C4-2B (cell line): Measurements from ENCODE around the gene UNC79.
"Not testable (repeated sequence)": the region's sequence is repeated elsewhere in the genome, so short reads cannot be mapped to it uniquely, and the experiment has no call there.

Experiments used
- H3K27ac ChIP-seq: fragments of 450-650 bp; 2 replicates; pipeline ENCODE4 v1.5.1; 2017
- ZFX ChIP-seq: fragments of 450-650 bp; IDR thresholded peaks from 2 replicates; pipeline ENCODE4 v1.6.1; 2017
- TF ChIP-seq, protein P1 (sequence below): fragments of 450-650 bp; conservative IDR thresholded peaks from 2 replicates; pipeline ENCODE4 v1.5.1; 2017; ENCODE audit warnings: mild to moderate bottlenecking

The UNC79 gene

DNA sequence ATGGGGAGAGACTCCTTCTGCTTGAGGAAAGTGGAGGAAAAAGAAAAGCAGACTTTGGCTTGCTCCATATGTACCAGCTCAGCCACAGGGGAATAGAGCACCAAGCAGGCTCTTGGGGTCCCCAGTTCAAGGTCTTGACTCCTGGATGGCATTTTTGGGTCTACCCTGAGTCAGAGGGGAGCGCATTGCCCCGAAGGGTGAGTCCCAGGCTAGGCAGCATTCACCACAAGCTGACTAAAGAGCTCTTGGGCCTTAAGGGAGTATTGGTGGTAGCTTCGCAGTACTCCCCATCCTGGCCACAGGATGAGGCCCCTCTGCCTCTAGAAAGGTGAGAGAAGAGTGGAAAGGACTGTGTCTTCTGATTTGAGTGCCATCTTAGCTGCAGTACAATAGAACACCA lies 19.8 kb upstream of the UNC79 start:
- H3K27ac ChIP-seq: no peak overlapping the region
- TF ChIP-seq ZFX: no peak

DNA sequence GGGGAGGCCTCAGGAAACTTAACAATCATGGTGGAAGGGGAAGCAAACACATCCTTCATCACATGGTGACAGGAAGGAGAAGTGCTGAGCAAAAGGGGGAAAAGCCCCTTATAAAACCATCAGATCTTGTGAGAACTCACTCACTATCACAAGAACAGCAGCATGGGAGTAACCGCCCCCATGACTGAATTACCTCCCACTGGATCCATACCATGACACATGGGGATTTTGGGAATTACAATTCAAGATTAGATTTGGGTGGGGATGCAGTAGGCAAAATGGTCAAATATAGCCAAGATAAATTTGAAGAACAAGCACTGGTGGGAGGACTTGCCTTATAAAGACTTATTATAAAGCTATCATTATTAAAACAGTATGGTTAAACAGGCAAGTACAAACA lies 5.6 kb upstream of the UNC79 start:
- H3K27ac ChIP-seq: not testable (repeated sequence)

DNA sequence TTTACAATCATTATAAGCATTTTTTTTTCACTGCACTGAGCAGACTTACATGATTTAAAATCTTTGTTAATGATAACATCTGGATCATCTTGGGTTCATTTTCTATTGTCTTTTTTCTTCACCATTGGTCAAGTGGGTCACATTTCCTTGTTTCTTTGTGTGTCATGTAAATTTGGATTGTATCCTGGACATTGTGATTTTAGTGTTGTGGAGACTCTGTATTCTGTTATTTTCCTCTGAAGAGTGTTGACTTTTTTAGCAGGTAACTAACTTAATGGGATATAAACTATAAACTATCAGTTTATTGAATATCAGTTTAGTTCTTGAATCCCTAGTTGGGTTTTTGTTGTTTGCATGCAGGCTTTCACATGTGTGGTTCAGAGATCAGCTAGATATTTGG lies 4.0 kb upstream of the UNC79 start:
- TF ChIP-seq, protein P1, sequence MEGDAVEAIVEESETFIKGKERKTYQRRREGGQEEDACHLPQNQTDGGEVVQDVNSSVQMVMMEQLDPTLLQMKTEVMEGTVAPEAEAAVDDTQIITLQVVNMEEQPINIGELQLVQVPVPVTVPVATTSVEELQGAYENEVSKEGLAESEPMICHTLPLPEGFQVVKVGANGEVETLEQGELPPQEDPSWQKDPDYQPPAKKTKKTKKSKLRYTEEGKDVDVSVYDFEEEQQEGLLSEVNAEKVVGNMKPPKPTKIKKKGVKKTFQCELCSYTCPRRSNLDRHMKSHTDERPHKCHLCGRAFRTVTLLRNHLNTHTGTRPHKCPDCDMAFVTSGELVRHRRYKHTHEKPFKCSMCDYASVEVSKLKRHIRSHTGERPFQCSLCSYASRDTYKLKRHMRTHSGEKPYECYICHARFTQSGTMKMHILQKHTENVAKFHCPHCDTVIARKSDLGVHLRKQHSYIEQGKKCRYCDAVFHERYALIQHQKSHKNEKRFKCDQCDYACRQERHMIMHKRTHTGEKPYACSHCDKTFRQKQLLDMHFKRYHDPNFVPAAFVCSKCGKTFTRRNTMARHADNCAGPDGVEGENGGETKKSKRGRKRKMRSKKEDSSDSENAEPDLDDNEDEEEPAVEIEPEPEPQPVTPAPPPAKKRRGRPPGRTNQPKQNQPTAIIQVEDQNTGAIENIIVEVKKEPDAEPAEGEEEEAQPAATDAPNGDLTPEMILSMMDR: no peak
- TF ChIP-seq ZFX: no peak
- H3K27ac ChIP-seq: no peak overlapping the region

DNA sequence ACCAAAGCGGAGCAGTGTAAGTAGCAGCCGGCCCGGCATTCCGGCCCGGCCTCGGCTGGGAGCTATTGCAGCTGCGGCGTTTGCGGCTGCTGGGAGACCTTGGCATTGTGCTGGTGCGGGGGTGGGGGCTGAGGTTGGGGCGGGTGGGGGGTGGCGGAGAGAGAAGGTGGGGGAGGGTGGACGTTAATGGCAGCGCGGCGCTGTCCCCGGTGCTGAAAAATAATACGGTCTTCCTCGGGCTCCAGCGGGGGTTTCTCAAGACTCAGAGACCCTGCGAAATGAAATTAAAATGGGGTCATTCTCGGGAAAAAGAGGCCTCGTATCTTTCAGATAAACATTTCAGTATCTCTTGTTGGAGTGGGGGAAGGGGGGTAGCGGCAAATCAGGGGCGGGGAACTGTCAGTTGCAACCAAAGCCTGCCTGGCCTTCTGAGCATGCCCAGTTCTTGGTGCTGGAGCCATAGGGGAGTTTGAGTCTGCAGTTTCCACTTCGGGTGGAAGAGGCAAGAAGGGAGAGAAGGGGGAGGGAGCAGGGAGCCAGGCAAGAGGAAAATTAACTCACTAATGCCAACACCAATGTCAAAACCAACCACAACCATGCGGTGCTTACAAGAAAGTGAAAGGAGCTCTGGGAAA lies 414 bp downstream of the UNC79 start:
- no peak overlapping the region for H3K27ac ChIP-seq

DNA sequence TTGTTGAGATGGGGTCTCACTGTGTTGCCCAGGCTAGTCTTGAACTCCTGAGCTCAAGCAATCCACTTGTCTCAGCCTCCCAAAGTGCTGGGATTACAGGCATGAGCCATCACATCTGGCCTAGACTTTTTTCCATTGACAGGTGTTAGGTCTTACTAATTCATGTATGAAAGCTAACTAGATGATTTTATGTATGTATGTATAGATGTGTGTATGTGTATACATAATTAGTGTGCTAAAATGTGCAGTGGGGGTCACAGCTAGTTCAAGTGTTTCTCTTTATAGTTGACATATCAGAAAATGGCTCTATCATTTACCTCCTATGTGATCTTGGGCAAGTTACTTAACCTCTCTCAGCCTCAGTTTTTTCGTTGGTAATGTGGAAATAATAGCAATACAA lies 23.5 kb downstream of the UNC79 start:
- TF ChIP-seq, protein P1: no peak
- TF ChIP-seq ZFX: no peak
- no peak overlapping the region for H3K27ac ChIP-seq

More for the DNA sequence above, 414 bp downstream of the UNC79 start:
- TF ChIP-seq ZFX: no peak
- TF ChIP-seq, protein P1: no peak

DNA sequence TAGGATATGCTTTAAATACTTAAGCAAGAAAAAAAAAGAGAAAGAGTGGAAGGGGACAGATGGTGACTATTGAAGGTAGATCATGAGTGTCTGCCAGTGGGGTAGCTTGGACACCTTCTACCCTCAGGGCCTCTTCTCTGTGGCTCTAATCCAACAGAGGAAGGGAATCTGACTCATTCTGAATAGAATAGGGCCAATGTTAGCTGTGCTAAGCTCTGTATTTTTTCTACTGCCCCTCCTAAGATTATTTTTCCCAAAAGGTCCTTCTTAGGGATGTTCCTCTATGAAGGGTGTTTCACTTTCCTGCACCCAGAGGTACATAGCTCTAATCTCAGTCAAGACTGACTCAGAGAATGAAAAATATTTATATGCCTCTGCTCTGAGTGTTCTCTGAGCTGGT lies 25.6 kb downstream of the UNC79 start:
- H3K27ac ChIP-seq: no peak overlapping the region
- TF ChIP-seq, protein P1: no peak
- no peak for TF ChIP-seq ZFX

DNA sequence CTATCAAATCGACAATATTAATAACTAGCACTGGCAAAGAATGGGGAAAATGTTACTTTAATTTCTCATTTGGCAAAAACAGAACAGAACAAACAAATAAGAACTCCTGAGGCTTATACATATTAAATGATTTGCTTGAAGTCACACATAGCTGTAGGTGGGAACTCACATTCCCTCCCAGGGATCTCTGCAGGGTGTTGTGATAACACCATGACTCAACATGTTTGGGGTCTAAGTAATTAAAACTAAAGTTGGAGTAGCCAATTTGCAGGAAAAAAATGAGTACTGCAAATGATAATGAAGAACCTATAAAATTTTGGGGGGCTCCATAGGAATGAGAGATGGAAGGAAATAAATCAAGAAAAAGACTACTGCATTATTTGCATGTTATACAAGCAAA lies 27.5 kb downstream of the UNC79 start:
- no peak overlapping the region for H3K27ac ChIP-seq
- no peak for TF ChIP-seq ZFX
- TF ChIP-seq, protein P1: no peak

DNA sequence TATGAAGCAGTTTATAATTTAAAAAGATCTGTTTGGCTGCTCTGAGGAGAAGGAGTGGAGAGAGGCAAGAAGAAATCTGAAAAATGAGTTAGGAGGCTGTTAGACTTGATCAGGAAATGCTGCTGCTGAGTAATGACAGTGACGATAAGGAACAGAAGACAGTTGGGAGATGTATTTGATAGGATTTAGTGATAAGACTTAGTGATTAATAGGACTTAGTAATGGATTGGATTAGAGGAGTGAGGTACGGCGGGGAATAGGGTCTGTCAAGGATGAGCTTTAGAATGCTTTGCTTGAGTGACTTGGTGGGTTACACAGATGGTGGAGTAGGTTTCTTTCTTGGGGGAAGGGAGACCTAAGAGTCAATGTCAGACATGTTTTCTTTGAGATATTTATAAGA lies 31.7 kb downstream of the UNC79 start:
- no peak overlapping the region for H3K27ac ChIP-seq
- no peak for TF ChIP-seq ZFX
- TF ChIP-seq, protein P1: no peak
